Left kidney (tissue), 2 donors: Measurements from ENCODE around the gene PAFAH1B2. TPM values are rescaled to one million over a fixed set of nuclear protein-coding genes. Genes with fewer than 3 reads are reported as not detected.

Experiments used
- DNase-seq: peaks from one replicate; pipeline ENCODE4 v3.0.0-alpha.2; 2013
- polyA plus RNA-seq: library from polyadenylated mRNA; unstranded; fragments of 120-200 nt; gene quantifications from one replicate; pipeline ENCODE4 v1.2.1, GENCODE V29; 2013; ENCODE audit not compliant: insufficient read length

Gene PAFAH1B2
- polyA plus RNA-seq, 1 donor = 83.9 TPM

DNA sequence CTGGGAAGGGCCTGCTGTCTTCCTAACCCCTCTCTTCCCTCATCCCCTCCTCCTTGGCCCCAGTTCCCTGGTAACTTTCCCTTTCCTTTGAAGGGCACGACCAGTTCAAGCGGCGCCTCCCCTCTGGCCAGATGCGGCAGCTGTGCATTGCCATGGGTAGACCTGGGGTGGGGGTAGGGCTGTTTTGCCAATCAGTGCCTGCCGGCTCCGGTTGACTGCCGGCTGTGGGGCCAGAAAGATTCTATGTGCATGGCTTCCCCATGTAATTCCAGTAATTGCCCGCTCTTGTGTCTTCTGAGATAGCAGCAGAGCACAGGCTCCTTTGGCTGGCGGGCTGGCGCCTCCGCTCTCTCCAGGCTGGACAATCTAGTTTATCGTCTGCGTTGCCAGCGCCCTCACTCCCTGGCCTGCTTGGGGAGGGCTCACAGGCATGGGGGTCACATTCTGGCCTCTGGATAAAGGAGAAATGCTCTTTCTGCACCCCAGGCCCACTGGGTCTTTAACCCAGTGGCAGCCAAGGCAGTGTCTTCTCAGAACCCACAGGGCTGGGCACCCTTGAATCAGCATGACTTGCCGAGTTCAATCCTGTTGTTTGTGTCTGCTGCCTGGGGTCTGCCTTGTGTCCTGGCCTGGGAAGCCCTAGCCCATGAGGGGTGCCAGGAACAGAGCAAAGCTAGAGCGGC, 43.9 kb downstream of the PAFAH1B2 start:
- no peak for DNase-seq

DNA sequence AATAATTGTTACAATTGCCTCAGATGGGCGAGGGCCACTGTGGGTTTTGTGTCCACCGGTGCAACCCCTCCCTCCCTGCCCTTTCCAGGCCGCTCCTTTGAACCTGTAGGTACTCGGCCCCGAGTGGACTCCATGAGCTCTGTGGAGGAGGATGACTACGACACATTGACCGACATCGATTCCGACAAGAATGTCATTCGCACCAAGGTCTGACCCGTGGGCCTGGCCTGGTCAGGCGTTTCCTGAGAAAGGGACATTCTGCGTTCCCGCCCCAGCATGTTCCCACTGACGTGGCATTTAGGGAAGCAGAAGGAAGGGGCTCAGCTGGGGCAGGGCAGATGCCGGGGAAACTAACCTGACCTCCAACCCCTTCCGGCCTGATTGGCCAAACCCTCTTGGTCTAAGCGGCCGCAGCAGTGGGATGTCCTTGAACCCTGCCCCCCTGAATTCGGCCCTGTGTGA, 44.6 kb downstream of the PAFAH1B2 start:
- DNase-seq = no peak

DNA sequence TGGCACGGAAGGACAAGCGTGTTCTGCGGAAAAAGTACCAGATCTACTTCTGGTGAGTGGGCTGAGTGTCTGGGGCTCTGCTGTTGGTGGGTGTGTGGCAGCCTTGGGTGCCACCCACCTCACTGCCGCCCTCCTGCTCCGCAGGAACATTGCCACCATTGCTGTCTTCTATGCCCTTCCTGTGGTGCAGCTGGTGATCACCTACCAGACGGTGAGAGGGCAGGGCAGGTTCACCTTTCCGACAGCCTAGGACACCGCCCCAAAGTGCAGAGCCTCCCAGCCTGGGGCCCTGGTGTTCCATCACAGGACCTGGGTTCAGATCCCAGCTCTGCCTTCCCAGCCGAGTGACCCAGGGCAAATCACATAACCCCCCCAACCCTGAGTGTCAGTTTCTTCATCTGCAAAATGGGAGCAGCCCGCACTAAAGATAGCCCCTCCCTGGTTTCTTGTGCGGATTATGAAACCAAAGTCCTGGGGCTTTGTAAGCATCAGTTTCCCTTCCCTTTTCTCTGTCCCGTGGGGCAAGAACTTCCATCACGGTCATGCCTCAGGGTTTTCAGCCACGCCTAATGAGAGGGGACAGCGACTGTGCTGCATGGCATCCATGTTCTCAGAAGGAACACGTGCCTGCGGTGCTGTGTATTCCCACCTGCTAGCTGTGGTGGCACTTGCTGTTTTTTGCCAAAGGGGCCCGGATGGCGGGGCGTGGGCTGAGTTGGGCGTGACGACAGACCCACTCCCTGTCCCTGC, 45.3 kb downstream of the PAFAH1B2 start:
- no peak for DNase-seq

- DNase-seq = no peak
These were observed 46.0 kb downstream of the PAFAH1B2 start for GRCh38 chr11:117189941-117190544.

GRCh38 chr11:117191680-117192400, 47.8 kb downstream of the PAFAH1B2 start:
- no peak for DNase-seq

- no peak for DNase-seq
These were observed 48.4 kb downstream of the PAFAH1B2 start for GRCh38 chr11:117192401-117192875.

- DNase-seq = no peak
These were observed 49.3 kb downstream of the PAFAH1B2 start for GRCh38 chr11:117193130-117194020.

GRCh38 chr11:117194267-117194666, 50.2 kb downstream of the PAFAH1B2 start:
- DNase-seq = no peak

DNA sequence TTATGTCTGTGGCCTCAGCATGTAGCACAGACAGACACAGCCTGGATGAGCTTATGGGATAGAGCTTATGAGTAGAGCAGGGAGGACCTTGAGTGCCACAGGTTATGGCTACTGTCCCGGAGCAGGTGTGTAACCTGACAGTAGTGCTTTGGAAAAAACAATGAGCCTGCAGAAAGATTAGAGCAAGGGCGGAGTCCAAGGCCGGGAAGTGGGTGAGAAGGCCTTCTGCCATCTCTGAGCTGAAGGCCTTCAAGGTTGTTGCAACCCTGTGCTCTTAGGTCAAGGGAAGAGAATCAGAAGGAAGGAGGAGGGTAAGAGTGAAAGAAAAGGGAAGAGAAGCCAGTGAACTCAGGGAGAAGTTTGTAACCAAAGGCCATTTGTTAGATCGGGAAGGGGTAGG, 51.2 kb downstream of the PAFAH1B2 start:
- no peak for DNase-seq

- DNase-seq = no peak
These were observed 51.7 kb downstream of the PAFAH1B2 start for GRCh38 chr11:117195761-117196160.

GRCh38 chr11:117197006-117197405, 52.9 kb downstream of the PAFAH1B2 start:
- DNase-seq = no peak

DNA sequence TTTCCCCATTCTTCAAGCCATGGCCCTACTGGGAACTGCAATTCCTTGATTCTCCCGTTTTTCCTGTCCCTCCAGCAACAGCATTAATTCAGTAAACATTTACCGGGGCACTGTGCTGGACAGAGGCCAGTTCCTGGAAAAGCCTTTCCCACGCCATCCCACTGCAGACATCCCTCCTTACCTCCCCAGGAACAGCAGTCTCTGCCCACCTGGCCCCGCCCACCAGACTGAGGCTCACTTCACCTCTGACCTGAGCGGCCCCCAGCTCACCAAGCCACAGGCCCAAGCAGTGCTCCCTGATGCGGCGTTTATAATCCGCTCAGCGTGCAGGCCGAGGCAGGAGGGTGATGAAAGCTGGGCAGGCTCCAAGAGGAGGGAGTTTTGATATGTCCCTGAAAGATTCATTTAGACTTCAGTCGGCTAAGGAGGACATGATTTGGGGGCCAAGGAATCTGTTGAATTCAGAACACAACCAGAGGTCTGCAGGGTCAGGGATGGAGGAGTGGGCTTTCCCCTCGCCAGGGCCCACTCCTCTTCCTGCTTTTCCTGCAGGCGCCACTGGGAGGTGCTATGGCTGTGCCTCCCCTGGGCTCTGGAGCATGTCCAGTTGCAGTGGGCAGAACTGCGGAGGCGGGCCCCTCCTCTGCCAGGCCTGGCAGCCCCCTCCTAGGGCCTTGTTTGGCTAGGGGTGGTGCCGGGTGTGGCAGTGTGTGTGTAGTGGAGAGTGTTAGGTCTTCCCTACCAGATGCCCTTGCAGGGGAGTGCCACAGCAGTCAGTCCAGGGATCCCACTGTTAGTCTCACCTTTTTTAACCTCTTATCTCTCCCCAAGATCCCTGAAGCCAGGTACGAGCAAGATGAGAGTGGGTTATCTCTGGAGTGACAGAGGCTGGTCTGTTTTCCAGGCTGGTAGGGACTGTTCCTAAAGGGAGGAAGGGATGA, 53.7 kb downstream of the PAFAH1B2 start:
- DNase-seq = no peak

DNA sequence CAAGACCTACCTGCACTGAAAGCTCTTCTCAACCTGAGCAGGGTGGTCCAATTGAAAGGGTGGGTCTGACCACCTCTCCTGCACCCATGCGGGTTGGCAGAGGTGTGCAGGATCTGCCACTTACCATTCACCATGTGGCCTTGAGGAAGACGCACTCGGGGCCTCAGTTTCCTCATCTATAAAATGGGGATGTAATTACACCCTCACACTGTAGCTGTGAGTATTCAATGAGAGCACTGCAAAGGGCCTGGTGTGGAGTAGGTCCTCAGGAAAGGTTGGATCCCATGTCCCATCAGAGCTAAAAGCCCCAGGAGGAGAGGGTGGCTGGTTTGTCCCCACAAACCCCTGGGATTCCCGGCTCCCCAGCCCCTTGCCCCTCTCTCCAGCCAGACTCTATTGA, 54.5 kb downstream of the PAFAH1B2 start:
- no peak for DNase-seq

GRCh38 chr11:117199053-117199915, 55.2 kb downstream of the PAFAH1B2 start, which contains the start of gene TAGLN:
Gene TAGLN (plus strand): TSS chr11:117199370. CDS start chr11:117203014, 3,644 bp downstream.
- peak; percentile 82 for DNase-seq

DNA sequence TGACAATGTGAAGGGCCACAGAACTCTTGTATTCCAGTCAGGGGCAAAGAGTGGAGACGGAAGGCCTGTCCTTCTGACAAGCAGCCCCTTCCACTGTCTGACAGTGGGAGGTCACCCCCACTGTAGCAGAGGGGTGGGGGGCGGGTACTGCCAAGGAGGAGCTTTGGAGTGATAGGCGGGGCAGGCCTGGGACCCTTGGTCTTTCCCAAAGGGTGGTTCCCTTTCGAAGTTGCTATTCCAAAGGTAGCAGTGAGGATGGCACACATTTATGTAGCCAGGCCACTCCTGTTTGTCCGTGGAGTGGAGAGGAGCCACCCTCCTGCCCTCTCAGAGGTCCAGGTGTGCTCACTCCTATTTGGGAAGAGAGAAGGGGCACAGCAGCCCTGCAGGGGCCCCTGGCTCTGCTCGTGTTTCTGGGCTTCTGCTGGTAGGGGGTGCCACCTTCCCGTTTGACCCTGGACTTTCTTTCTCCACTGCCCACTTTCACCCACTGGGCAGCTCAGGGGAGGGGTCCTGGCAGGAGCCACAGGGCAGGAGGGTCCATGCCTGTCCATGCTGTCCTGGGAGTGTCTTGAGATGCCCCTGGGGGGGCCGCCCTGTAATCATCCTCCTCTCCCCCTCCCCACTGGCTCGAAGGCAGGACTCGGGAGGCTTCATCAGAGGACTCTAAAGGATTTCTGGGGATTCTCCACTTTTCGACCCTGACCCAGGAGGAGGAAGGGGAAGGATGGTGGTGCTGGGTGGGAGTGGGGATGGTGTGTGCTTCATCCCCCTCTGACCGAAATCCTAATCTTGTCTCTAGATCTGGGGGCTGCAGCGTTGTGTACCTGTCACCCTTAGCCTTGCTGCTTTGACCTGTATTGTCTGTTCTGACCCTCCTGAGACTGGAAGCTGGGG, 56.1 kb downstream of the PAFAH1B2 start:
- DNase-seq = no peak

- DNase-seq = no peak
These were observed 56.9 kb downstream of the PAFAH1B2 start for GRCh38 chr11:117200813-117201657.
